ENCODE data around the gene OR2Y1. TPM values are rescaled to one million over a fixed set of nuclear protein-coding genes. Genes with fewer than 3 reads are reported as not detected.

The OR2Y1 gene
- total and polyA plus RNA-seq, 2 of the 13 experiments (the other 11 are each of a cell fraction or from before 2014, with no cell fraction given), result not detected

- Histone ChIP-seq H2AFZ (ENCODE audit: low read length) (no peak overlapping the region), H3K4me2 (ENCODE audit: low read depth, low read length) (no peak overlapping the region), H3K27ac (ENCODE audit: extremely low read length, insufficient read depth, low read length) (no peak overlapping the region), H3K9ac (ENCODE audit: insufficient read depth, low read depth, low read length) (no peak overlapping the region), H3K27me3 (ENCODE audit: control insufficient read depth in 1 of 2, insufficient read depth in 2 of 2, low read length in 2 of 2) (peaks cover 0 to 10% of the 10 kb centered on the region in 2 experiments; a peak in 1 of 5 replicates), H3K4me3 (replicated peaks in 1 of 3; ENCODE audit: insufficient read depth in 1 of 3, low read depth in 2 of 3, low read length in 3 of 3) (no peak overlapping the region), H3K9me3 (ENCODE audit: low read length) (no peaks in the 10 kb centered on the region), H3K4me1 (ENCODE audit: insufficient read depth, low read length) (peaks cover 12% of the 10 kb centered on the region), H3K79me2 (ENCODE audit: insufficient read depth, low read length) (no peaks in the 10 kb centered on the region), H3K36me3 (replicated peaks in 1 of 2; ENCODE audit: control insufficient read depth in 1 of 2, insufficient read depth in 2 of 2, low read length in 2 of 2) (no peaks in the 10 kb centered on the region), H4K20me1 (ENCODE audit: insufficient read depth, low read length) (no peaks in the 10 kb centered on the region)
- ChIA-PET CTCF (ENCODE audit: low intra/inter-chr PET ratio, low total read pairs) (no interaction called here), POLR2A (no interaction called here)
- ATAC-seq, result peak; percentile 9; the same call in 1 of the 3 replicates
- no TSS peak for BruUV-seq (replicated peaks)
- whole genome bisulfite sequencing (ENCODE audit: low lambda C conversion rate), result 56% methylated on average over 7 of the region's 12 CpGs
- in situ Hi-C loops (cut with HindIII; ENCODE audit: extremely low pct_ligation_motif_present, low pct_unique_long_range_greater_than_20kb), result loop anchor here (10.0 kb wide), 1 partner anchor 371 kb away; no protein-coding TSS in a partner anchor
- FAIRE-seq, result no peak
- no peak for DNase-seq (ENCODE audit: low spot score)
- intact Hi-C loops (cut with micrococcal nuclease; ENCODE audit: unreplicated experiment), result loop anchor here (2.0 to 5.0 kb wide), 3 partner anchors 15 to 375 kb away; partner anchors contain the start of gene ZFP62
- TF ChIP-seq ZNF703 (CRISPR knock-in tag; IDR thresholded peaks at IDR 0.05; ENCODE audit: borderline replicate concordance) (no peak), ZNF607 (CRISPR knock-in tag; IDR thresholded peaks at IDR 0.05; ENCODE audit: borderline replicate concordance) (no peak), RARA (CRISPR knock-in tag; IDR thresholded peaks at IDR 0.05) (no peak), ZNF713 (CRISPR knock-in tag; IDR thresholded peaks at IDR 0.05) (no peak), DR1 (CRISPR knock-in tag; IDR thresholded peaks at IDR 0.05) (no peak), RFX3 (CRISPR knock-in tag; IDR thresholded peaks at IDR 0.05) (no peak), U2AF1 (optimal IDR thresholded peaks at IDR 0.05; ENCODE audit: low read depth, low read length) (no peak), HNRNPL (IDR thresholded peaks at IDR 0.05; ENCODE audit: low read depth, low read length) (no peak), CEBPB (IDR thresholded peaks at IDR 0.05; ENCODE audit: borderline replicate concordance, low read depth, low read length) (no peak), ZFP36 (IDR thresholded peaks at IDR 0.05; ENCODE audit: borderline replicate concordance, low read depth, low read length, partially characterized antibody) (no peak)
- TF ChIP-seq, protein P1, sequence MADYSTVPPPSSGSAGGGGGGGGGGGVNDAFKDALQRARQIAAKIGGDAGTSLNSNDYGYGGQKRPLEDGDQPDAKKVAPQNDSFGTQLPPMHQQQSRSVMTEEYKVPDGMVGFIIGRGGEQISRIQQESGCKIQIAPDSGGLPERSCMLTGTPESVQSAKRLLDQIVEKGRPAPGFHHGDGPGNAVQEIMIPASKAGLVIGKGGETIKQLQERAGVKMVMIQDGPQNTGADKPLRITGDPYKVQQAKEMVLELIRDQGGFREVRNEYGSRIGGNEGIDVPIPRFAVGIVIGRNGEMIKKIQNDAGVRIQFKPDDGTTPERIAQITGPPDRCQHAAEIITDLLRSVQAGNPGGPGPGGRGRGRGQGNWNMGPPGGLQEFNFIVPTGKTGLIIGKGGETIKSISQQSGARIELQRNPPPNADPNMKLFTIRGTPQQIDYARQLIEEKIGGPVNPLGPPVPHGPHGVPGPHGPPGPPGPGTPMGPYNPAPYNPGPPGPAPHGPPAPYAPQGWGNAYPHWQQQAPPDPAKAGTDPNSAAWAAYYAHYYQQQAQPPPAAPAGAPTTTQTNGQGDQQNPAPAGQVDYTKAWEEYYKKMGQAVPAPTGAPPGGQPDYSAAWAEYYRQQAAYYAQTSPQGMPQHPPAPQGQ (CRISPR knock-in tag; IDR thresholded peaks at IDR 0.05; ENCODE audit: borderline replicate concordance), result no peak
- TF ChIP-seq, protein P2, sequence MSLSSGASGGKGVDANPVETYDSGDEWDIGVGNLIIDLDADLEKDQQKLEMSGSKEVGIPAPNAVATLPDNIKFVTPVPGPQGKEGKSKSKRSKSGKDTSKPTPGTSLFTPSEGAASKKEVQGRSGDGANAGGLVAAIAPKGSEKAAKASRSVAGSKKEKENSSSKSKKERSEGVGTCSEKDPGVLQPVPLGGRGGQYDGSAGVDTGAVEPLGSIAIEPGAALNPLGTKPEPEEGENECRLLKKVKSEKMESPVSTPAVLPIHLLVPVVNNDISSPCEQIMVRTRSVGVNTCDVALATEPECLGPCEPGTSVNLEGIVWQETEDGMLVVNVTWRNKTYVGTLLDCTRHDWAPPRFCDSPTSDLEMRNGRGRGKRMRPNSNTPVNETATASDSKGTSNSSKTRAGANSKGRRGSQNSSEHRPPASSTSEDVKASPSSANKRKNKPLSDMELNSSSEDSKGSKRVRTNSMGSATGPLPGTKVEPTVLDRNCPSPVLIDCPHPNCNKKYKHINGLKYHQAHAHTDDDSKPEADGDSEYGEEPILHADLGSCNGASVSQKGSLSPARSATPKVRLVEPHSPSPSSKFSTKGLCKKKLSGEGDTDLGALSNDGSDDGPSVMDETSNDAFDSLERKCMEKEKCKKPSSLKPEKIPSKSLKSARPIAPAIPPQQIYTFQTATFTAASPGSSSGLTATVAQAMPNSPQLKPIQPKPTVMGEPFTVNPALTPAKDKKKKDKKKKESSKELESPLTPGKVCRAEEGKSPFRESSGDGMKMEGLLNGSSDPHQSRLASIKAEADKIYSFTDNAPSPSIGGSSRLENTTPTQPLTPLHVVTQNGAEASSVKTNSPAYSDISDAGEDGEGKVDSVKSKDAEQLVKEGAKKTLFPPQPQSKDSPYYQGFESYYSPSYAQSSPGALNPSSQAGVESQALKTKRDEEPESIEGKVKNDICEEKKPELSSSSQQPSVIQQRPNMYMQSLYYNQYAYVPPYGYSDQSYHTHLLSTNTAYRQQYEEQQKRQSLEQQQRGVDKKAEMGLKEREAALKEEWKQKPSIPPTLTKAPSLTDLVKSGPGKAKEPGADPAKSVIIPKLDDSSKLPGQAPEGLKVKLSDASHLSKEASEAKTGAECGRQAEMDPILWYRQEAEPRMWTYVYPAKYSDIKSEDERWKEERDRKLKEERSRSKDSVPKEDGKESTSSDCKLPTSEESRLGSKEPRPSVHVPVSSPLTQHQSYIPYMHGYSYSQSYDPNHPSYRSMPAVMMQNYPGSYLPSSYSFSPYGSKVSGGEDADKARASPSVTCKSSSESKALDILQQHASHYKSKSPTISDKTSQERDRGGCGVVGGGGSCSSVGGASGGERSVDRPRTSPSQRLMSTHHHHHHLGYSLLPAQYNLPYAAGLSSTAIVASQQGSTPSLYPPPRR (CRISPR knock-in tag; IDR thresholded peaks at IDR 0.05; ENCODE audit: borderline replicate concordance), result no peak
- TF ChIP-seq, protein P3, sequence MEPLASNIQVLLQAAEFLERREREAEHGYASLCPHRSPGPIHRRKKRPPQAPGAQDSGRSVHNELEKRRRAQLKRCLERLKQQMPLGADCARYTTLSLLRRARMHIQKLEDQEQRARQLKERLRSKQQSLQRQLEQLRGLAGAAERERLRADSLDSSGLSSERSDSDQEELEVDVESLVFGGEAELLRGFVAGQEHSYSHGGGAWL (CRISPR knock-in tag; IDR thresholded peaks at IDR 0.05), result no peak
- TF ChIP-seq, protein P4, sequence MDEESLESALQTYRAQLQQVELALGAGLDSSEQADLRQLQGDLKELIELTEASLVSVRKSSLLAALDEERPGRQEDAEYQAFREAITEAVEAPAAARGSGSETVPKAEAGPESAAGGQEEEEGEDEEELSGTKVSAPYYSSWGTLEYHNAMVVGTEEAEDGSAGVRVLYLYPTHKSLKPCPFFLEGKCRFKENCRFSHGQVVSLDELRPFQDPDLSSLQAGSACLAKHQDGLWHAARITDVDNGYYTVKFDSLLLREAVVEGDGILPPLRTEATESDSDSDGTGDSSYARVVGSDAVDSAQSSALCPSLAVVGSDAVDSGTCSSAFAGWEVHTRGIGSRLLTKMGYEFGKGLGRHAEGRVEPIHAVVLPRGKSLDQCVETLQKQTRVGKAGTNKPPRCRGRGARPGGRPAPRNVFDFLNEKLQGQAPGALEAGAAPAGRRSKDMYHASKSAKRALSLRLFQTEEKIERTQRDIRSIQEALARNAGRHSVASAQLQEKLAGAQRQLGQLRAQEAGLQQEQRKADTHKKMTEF (CRISPR knock-in tag; IDR thresholded peaks at IDR 0.05), result no peak
Observed at GRCh38 chr5:180783340-180784052, 43.6 kb upstream of the OR2Y1 start.
